Measurements from ENCODE around the gene USP9X. TPM values are rescaled to one million over a fixed set of nuclear protein-coding genes. Genes with fewer than 3 reads are reported as not detected.

USP9X gene
- total RNA-seq, 2 experiments from 2014 or later: 38.0 to 58.5 TPM

- H3K4me1 ChIP-seq (ENCODE audit: insufficient read depth, low read length, poor library complexity, severe bottlenecking): no peaks in the 10 kb centered on the region
- TF ChIP-seq EZH2phosphoT487 (IDR thresholded peaks at IDR 0.05; ENCODE audit: borderline replicate concordance, low read depth, low read length) (no peak), CTCF (conservative IDR thresholded peaks at IDR 0.05; ENCODE audit: low read length) (no peak)
- H2AFZ ChIP-seq (ENCODE audit: low read length): no peak overlapping the region
- no peak overlapping the region for H3K27ac ChIP-seq (ENCODE audit: low read depth, low read length, poor library complexity, severe bottlenecking)
- no peak overlapping the region for H3K4me2 ChIP-seq (ENCODE audit: low read length)
- H3K9me3 ChIP-seq (ENCODE audit: low read length): no peaks in the 10 kb centered on the region
- 0 out of 2 replicates have a peak, but pooled peaks cover 2% of the 10 kb centered on the region for H4K20me1 ChIP-seq (ENCODE audit: insufficient read depth, low read length)
- BruUV-seq (replicated peaks): no TSS peak
- intact Hi-C loops (cut with micrococcal nuclease; ENCODE audit: unreplicated experiment): no loop called here
- ChIA-PET CTCF (ENCODE audit: unreplicated experiment) (no interaction called here), POLR2A (no interaction called here)
- no peak overlapping the region for H3K4me3 ChIP-seq (ENCODE audit: low read depth, low read length, poor library complexity, severe bottlenecking)
- H3K9me2 ChIP-seq (ENCODE audit: insufficient read depth, low read length): no peaks in the 10 kb centered on the region
- no peak for DNase-seq (ENCODE audit: low spot score)
- peaks cover 64% of the 10 kb centered on the region for H3K36me3 ChIP-seq (ENCODE audit: insufficient read depth, low read length)
- peaks cover 12% of the 10 kb centered on the region; the same call in 1 of the 2 replicates for H3K79me2 ChIP-seq (ENCODE audit: insufficient read depth, low read depth, low read length)
These were observed 46.5 kb downstream of the USP9X start for GRCh38 chrX:41131766-41132165.

GRCh38 chrX:41133551-41133950 lies 48.3 kb downstream of the USP9X start:
- ChIA-PET POLR2A (no interaction called here), CTCF (ENCODE audit: unreplicated experiment) (no interaction called here)
- H3K9me3 ChIP-seq (ENCODE audit: low read length): no peaks in the 10 kb centered on the region
- TF ChIP-seq EZH2phosphoT487 (IDR thresholded peaks at IDR 0.05; ENCODE audit: borderline replicate concordance, low read depth, low read length) (no peak), CTCF (conservative IDR thresholded peaks at IDR 0.05; ENCODE audit: low read length) (no peak)
- H3K27ac ChIP-seq (ENCODE audit: low read depth, low read length, poor library complexity, severe bottlenecking): no peak overlapping the region
- H3K36me3 ChIP-seq (ENCODE audit: insufficient read depth, low read length): peaks cover 71% of the 10 kb centered on the region
- no peaks in the 10 kb centered on the region for H3K4me1 ChIP-seq (ENCODE audit: insufficient read depth, low read length, poor library complexity, severe bottlenecking)
- H3K79me2 ChIP-seq (ENCODE audit: insufficient read depth, low read depth, low read length): no peaks in the 10 kb centered on the region; the same call in 1 of the 2 replicates
- DNase-seq (ENCODE audit: low spot score): no peak
- H4K20me1 ChIP-seq (ENCODE audit: insufficient read depth, low read length): no peaks in the 10 kb centered on the region
- no TSS peak for BruUV-seq (replicated peaks)
- H3K4me2 ChIP-seq (ENCODE audit: low read length): no peak overlapping the region
- H3K9me2 ChIP-seq (ENCODE audit: insufficient read depth, low read length): no peaks in the 10 kb centered on the region
- no peak overlapping the region for H2AFZ ChIP-seq (ENCODE audit: low read length)
- H3K4me3 ChIP-seq (ENCODE audit: low read depth, low read length, poor library complexity, severe bottlenecking): no peak overlapping the region
- intact Hi-C loops (cut with micrococcal nuclease; ENCODE audit: unreplicated experiment): no loop called here

GRCh38 chrX:41137589-41137988 lies 52.3 kb downstream of the USP9X start:
- Histone ChIP-seq H3K4me3 (ENCODE audit: low read depth, low read length, poor library complexity, severe bottlenecking) (no peak overlapping the region), H4K20me1 (ENCODE audit: insufficient read depth, low read length) (no peaks in the 10 kb centered on the region), H3K4me1 (ENCODE audit: insufficient read depth, low read length, poor library complexity, severe bottlenecking) (no peaks in the 10 kb centered on the region), H2AFZ (ENCODE audit: low read length) (no peak overlapping the region), H3K9me3 (ENCODE audit: low read length) (no peaks in the 10 kb centered on the region), H3K4me2 (ENCODE audit: low read length) (no peak overlapping the region), H3K79me2 (ENCODE audit: insufficient read depth, low read depth, low read length) (no peaks in the 10 kb centered on the region), H3K36me3 (ENCODE audit: insufficient read depth, low read length) (peaks cover 77% of the 10 kb centered on the region), H3K27ac (ENCODE audit: low read depth, low read length, poor library complexity, severe bottlenecking) (no peak overlapping the region), H3K9me2 (ENCODE audit: insufficient read depth, low read length) (no peaks in the 10 kb centered on the region)
- CTCF ChIA-PET (ENCODE audit: unreplicated experiment): no interaction called here
- DNase-seq (ENCODE audit: low spot score): peak; percentile 19
- intact Hi-C loops (cut with micrococcal nuclease; ENCODE audit: unreplicated experiment): no loop called here
- TF ChIP-seq EZH2phosphoT487 (IDR thresholded peaks at IDR 0.05; ENCODE audit: borderline replicate concordance, low read depth, low read length): no peak
- TF ChIP-seq CTCF (conservative IDR thresholded peaks at IDR 0.05; ENCODE audit: low read length): peak; percentile 66
- no TSS peak for BruUV-seq (replicated peaks)
- POLR2A ChIA-PET: no interaction called here
